Cortex of kidney (tissue), 1 donor: ENCODE measurements around the gene PTDSS2.

ENCODE experiments used
- DNase-seq: peaks from one replicate; lab custom pipeline; 2025; lab: John Stamatoyannopoulos, UW

The PTDSS2 gene

GRCh38 chr11:530960-531831, 81.1 kb downstream of the PTDSS2 start:
- DNase-seq: no peak

GRCh38 chr11:531919-532526, 81.9 kb downstream of the PTDSS2 start:
- no peak for DNase-seq

GRCh38 chr11:532527-532985, 82.5 kb downstream of the PTDSS2 start:
- DNase-seq: no peak

GRCh38 chr11:532986-533585, 83.0 kb downstream of the PTDSS2 start:
- no peak for DNase-seq

- DNase-seq: no peak
These were observed 83.7 kb downstream of the PTDSS2 start for GRCh38 chr11:533586-534395.

- no peak for DNase-seq
These were observed 84.5 kb downstream of the PTDSS2 start for GRCh38 chr11:534396-535209.

GRCh38 chr11:535210-535518, 85.1 kb downstream of the PTDSS2 start:
- DNase-seq: no peak

GRCh38 chr11:535519-536454, 85.7 kb downstream of the PTDSS2 start, which contains the start of gene HRAS:
TSS of gene HRAS (minus strand) at chr11:535576.
- DNase-seq: no peak

GRCh38 chr11:536841-537621, 87.0 kb downstream of the PTDSS2 start, which contains the start of gene LRRC56:
TSS of gene LRRC56 (plus strand) at chr11:537527. CDS start at chr11:540685, 3,158 bp downstream.
- DNase-seq: no peak

- no peak for DNase-seq
These were observed 87.7 kb downstream of the PTDSS2 start for GRCh38 chr11:537622-538430.

GRCh38 chr11:538431-539051, 88.5 kb downstream of the PTDSS2 start:
- no peak for DNase-seq

- no peak for DNase-seq
These were observed 89.9 kb downstream of the PTDSS2 start for GRCh38 chr11:539971-540481.
